Stimulated activated CD4-positive, alpha-beta T cell treated with anti-CD3 and anti-CD28 coated beads, Interleukin-15, amount 100 ng/mL, for 48 hours (primary cell): ENCODE data around the gene HPCAL1.
A peak's percentile ranks its signal among the peaks of the same experiment; 100 is the strongest.

Experiments
- DNase-seq, 2 donors: peaks; one replicate each; pipeline ENCODE4 v3.0.0-alpha.2; 2020; ENCODE audit warnings: low read depth in 2 of 2

Gene HPCAL1

DNA sequence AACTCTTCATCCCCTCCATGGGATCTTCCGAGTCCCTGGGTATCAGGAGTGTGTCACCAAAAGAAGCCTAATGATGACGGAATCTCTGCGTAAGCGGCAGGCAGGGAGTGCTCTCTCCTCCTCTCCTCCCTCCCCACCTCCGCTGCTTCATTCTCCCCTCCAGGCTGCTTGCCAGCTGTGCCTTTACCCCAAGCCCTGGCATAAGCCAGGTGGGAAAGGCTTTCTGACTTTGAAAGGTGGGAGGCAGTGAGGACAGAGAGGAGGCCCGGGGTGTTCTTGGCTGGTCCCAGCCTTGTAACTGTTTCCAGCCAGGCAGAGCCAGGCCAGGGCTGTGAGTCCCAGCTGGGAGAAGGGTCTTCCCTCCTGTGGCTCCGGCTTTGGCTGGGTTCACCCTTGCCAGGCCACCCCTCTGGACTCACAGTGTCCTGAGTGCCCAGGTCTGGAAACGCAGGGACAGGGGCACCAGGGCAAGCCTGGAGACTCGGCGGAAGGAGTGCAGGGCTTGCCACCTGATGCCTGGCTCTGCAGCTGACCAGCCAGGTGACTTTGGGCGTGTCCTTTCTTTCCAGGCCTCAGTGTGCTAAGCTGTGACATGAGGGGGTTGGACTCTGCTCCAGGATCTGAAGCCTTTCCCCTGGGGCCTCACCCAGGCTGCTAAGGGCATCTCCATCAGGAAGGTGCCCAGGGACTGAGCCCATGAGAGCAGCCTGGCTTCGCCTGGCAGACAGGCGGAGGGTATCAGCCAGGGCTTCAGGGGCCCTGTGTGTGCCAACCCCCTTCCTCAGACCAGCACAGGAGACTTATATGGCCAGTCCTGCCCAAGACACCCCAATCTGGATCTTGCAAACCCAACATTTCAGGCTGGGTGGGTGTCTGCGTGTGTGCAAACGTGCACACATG, 32.7 kb upstream of the HPCAL1 start:
- no peak for DNase-seq

DNA sequence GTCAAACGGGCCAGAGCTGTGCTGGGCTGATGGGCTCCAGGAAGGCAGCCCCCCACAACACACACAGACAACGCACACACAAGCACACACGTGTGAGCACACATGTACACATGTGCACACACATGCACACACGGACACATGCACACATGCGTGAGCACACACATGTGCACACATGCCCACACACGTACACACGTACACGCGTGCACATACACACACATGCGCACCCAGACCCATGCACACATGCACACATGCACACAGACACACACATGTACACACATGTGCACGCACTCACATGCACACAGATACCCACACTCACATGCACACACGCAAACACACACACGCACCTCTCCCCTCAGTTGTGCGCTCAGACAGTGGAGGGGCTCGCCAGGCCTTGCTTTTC, 31.2 kb upstream of the HPCAL1 start:
- no peak for DNase-seq

DNA sequence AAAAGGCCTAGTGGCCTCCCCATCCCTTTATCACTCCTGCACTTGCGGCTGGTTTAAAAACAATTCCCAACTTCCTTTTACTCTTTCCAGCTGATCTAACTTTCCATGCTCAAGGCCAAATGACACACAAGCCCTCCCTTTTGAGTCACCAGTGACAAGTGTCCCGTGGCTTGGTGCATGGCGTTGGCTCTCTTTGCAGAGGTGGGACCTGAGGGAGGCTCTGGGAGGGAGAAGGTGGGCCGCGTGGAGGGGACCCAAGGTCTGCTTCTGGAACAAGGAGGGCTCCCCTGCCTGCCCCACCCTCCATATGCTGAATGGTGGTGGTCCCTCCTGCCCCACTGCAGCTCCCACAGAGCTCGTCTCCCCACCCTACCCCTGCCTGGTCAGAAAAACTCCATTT, 30.8 kb upstream of the HPCAL1 start:
- no peak for DNase-seq

DNA sequence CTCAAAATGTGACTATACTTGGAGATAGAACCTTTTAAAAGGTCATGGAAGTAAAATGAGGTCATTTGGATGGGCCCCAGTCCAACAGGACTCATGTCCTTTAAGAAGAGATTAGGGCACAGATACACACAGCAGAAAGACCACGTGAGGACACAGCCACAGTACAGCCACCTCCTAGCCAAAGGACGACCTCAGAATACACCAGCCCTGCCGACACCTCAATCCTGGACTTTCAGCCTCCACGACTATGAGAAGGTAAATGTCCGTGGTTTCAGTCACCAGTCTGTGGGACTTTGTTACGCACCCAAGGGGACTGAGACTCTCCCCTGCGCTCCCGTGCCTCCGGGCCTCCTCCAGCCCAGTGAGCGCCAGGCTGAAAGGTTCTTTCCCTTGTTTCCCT, 30.2 kb upstream of the HPCAL1 start:
- DNase-seq: no peak

DNA sequence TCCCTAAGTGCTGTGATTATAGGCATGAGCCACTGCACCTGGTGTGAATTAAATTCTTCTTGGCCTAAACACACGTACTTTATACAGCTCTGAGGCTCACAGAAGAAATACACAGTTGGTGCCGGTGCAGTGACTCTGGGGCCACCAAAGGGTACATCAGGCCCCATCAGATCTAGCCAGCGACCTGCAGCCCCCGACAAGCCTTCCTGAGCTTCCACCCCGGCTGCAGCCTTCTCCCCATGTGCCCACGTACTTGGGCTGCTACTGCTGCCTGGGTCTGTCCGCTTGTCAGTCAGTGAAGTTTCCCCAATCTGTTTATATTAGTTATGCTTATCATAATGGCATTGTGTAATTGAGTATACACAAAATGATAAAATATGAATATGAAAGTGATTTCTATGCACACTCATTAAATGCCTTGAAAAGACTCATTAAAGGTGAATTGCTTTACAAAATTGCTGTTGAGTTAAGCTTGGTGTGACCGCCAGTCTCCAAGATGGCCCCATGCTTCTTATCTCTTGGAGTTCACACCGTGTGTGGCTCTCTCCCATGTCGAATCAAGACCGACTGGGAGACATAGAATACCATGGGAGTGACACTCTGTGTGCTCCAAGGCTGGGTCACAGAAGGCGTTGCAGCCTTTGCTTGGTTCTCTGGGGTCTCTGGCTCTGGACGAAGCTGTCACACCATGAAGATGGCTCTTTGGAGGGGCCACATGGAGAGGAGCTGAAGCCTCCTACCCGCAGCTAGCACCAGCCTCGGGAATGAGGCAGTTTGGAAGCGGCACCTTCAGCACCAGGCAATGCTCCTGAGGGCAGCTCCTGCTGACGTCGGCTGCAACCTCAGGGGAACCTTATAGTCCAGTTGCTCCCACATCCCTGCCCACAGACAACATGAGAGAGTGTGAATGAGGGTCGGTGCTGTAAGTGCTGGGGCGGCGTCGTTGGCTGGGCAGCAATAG, 29.2 kb upstream of the HPCAL1 start:
- no peak for DNase-seq

DNA sequence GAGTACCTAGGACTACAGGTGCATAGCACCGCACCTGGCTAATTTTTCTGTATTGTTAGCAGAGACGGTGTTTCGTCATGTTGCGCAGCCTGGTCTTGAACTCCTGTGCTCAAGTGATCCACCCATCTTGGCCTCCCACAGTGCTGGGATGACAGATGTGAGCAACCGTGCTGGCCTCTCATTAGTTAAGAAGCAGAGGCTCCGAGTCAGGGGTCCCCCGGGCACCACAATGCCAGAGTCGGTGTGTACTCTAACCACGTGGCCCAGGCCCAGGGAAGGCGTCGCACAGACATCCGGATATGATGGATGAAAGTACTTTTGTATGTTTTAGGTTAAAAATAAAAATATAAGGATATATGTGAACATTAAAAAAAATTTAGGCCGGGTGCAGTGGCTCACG, 28.3 kb upstream of the HPCAL1 start:
- no peak for DNase-seq

DNA sequence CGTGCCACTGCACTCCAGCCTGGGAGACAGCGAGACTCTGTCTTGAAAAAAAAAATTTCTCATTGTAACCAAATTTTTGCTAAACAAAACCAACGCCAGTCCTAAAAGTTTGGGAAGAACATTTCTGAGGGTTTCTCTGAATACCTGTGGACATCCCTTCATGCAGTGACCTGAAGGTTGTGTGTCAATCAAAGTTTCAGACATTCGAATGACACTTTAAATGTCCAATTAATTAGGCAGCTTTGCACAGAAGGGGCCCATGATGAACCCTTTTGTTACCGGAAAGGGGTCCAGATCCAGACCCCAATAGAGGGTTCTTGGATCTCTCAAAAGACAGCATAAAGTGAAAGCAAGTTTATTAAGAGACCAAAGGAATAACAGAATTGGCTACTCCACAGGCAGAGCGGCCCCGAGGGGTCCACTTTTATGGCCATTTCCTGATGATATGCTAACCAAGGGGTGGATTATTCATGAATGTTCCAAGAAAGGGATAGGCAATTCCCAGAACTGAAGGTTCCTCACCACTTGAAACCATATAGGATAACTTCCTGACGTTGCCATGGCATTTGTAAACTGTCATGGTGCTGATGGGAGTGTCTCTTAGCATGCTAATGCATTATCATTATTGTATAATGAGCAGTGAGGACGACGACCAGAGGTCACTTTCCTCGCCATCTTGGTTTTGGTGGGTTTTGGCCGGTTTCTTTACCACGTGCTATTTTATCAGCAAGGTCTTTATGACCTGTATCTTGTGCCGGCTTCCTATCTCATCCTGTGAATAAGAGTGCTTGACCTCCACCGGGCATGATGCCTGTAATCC, 27.5 kb upstream of the HPCAL1 start:
- no peak for DNase-seq

DNA sequence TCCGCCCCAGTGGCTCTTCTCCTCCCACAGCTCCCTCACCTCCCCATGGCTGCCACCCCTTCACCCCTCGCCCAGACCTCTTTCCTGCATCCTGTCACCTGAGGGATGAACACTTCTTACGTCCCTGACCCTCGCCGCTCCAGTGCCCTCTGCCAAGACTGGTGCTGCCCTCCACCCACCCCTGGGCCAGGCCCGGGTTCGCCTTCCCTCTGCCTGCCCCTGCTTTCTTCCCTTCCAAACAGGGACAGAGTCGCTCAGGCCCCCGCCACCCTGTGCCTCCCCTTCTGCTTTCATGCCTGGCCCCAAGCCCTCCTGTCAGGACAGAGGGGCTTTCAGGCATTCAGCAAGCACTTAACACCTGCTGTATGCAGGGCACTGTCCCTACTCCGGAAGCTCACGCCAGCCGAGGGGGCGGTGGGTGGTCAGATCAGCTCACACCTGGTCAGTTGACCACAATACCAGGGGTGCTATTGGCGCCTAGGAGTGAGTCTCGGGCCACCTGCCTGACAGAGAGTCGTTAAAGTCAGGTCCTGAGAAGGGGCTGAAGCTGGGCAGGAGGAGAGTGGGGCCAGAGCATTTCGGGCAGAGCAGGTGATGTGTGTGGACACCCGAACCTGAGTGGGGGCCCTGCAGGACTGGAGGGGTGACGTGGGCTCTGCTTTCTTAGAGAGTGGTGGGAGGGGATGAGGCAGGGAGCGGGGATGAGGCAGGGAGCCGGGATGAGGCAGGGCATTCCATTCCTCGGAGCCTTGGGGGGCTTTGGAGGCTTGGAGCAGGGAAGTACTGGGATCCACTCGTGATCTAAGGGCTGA, 26.0 kb upstream of the HPCAL1 start:
- DNase-seq: no peak

DNA sequence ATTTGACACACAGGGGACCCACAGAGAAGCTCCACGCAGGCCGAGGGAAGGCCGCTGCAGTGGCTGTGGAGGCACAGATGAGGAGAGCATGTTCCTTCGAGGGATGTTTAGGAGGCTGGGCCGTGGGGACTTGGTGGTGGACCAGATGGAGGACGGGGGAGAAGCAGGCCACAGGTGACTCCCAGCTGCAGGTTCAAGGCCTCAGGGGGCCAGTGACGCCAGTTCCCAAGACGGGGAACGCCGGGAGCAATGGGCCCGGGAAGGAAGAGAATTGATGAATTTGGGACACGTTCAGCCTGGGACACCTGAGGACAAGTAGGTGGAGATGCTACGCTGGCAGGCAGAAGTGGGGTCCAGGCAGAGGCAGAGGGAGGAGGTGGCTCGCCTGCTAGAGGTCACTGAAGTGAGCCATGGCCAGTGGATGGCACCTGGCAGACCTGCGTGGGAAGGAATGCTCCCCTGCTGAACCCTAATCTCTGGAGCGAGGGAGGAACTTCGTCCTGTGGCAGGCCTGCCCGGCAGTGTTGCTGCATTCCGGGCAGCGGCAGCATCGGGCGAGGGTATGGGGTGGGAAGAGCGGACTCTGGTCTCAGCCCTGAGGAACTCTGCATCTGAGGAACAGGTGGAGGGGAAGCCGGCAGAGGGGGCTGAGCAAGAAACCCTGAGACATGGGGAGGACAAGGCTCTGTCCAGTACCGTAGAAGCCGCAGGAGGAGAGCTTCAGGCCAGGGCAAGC, 25.2 kb upstream of the HPCAL1 start:
- no peak for DNase-seq

DNA sequence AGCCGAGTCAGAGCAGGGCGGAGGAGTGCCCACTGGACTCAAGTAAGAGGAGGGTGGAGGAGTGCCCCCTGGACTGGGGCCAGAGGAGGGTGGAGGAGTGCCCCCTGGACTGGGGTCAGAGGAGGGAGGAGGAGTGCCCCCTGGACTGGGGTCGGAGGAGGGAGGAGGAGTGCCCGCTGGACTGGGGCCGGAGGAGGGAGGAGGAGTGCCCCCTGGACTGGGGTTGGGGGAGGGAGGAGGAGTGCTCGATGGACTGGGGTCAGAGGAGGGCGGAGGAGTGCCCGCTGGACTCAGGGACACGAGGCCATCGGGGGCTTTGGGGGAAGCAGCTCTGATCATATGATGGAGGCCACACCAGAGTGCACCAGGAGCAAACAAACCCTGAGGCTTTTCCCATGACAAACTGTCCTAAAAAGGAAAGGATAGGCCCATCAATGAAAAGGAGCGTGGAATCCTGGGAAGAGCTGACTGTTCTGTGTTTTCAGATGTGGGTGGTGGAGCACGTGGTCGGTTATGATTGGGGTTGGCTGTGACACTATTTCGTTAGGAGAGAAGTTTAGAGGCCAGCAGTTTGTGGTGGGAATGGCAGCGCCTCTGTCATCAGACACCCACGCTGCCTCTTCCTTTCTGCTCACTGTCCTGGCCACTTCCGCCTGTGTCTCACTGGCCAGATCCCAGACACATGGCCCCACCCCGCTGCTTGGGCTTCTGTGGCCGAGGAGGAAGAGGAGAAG, 24.5 kb upstream of the HPCAL1 start:
- DNase-seq: peak in 1 of 2 donors; percentile 19

DNA sequence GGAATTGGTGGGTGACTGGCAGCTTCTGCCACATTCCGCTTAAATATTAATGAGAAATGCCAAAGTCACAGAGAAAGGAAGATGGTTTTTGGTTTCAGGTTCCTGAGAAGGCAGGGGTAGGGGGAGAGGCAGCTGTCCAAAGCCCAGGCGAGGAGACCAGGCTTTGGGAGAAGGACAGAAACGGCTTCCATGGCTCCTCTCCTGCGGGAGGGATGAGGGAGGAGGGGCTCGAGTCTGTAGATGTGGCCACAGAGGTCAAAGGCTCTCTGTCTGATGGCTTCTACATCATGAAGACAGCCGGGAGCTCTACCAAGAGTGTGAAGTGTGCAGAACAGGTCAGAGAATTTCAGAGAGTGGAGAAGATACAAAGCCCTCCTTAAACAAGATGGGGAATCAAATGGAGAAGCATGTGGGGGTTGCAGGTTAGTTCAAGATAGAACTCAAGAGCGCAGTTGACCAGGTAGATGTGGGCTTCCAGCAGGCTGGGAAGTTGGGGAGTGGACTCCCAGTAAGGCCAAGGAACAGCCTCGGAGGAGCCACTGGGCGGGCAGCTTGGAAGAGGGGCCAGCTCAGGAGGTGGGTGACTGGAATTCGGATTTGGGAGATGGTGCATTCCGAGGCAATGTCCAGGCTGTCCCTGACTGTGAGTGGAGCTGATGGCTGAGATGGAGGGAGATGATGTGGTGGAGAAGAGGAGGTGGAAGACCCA, 23.8 kb upstream of the HPCAL1 start:
- DNase-seq: no peak

DNA sequence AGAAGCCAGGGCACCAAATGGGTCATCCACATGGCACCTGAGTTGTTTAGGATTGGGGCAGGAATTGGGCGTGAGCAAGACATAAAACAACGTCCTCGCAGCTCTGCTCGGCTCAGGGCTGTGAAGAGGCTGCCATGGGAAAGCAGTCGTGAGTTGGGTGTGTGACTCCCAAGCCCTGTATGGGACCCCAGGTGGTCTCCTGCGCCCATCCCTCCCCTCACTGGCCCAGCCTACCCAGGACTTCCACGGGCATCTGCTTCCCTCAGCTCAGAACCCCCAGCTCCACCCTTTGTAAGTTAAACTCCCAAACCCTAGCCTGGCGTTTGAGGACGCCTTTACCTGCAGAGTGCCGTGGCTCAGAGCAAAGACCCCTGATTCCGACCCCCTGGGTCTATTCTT, 23.2 kb upstream of the HPCAL1 start:
- no peak for DNase-seq

DNA sequence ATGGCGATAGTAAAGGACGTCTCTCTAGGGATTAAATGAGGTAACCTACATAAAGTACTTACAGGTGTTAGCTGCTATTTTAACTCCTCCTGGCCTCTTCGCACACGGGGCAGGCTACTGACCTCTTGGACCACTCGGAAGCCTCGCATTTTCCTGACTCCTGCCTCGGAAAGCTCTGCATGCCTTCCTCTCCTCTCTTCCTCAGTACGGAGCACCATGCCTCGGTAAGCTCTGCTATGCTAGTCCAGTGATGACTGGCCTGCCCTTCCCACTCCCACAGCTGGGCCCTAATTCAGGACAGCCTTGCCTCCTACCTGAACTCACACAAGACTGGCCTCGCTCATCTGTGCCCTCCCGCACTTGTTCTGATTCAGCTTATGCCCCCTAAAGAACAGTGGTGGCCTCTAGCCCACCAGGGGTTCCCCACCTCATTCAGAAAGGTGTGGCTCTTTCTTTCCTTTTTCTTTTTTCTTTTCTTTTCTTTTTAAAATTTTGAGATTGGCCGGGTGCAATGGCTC, 22.7 kb upstream of the HPCAL1 start:
- DNase-seq: no peak

DNA sequence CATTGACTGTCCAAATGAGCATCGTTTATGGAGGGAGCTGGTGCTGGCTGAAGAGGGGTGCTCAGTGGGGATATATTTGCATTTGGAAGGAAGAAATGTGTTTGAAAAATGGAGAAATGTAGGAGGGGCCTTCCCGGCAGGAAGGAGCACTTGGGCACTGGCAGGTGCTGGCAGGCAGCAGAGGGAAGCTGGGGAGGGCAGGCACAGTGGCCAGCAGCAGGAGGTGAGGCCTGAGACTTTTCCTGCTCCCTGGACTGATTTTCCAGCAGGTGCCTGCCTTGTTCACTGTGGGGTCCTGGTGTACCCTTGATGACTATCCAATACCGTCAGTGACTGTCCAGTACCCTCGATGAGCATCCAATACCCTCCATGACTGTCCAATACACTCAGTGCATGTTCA, 20.8 kb upstream of the HPCAL1 start:
- DNase-seq: no peak

DNA sequence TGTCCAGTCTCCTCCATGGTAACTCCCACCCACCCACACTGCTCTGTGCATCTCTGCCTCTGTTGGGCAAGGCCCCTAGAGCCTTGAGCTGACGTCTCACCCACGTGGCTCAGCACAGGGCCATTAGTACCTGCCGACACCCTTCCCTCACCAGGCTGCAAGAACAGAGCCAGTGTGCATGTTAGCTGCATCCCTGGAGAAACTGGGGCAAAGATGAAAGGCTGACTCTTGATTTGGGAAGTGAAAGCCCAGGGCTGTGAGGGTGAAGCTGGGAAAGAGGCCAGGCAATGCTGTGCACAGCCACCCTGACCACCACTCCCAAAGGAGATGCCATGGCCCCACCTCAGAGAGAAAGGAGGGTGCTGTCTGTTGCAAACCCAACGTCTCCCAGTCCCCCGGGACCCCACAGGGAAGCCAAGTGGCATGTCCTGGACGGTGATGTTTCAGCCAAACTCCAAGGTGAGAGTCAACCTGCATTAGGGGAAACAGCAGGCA, 20.0 kb upstream of the HPCAL1 start:
- DNase-seq: no peak

DNA sequence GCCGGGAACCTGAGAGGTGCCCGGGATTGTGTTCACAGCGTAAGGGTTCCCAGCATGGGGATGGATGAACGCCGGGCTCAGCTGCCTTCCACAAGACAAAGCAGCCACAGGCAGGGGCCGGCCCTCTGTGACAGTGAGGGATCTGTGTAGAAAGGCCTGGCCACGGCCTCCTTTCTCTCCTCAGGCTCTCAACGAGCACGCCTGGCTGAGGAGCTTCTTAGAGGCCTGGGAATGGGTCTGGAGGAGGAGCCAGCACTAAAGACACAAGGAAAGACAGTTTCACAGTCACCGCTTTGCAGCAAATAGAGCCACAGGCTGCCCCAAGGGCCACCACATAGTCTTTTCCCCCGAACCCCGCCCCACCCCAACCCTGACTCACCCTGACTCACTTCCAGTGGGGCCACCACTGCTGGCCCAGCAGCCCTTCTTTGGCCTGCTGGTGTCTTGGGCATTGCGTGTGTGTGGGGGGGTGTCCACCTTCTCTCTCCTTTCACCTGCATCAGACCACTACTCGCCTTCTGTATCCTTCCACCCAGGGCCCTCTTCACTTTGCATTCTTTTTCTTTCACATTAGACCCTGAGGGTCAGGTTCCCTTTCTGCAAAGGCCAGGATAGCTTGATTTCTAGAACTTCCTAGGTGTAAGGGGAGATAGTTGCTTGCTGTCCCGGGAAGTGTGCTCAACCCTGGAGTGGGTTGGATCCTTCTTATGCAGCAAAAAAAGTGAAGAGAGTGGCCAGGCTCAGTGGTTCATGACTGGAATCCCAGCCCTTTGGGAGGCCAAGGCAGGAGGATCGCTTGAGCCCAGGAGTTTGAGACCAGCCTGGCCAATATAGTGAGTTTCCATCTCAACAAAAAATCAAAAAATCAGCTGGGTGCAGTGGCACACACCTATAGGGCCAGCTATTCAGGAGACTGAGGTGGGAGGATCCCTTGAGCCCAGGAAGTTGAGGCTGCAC, 19.3 kb upstream of the HPCAL1 start:
- DNase-seq: no peak

DNA sequence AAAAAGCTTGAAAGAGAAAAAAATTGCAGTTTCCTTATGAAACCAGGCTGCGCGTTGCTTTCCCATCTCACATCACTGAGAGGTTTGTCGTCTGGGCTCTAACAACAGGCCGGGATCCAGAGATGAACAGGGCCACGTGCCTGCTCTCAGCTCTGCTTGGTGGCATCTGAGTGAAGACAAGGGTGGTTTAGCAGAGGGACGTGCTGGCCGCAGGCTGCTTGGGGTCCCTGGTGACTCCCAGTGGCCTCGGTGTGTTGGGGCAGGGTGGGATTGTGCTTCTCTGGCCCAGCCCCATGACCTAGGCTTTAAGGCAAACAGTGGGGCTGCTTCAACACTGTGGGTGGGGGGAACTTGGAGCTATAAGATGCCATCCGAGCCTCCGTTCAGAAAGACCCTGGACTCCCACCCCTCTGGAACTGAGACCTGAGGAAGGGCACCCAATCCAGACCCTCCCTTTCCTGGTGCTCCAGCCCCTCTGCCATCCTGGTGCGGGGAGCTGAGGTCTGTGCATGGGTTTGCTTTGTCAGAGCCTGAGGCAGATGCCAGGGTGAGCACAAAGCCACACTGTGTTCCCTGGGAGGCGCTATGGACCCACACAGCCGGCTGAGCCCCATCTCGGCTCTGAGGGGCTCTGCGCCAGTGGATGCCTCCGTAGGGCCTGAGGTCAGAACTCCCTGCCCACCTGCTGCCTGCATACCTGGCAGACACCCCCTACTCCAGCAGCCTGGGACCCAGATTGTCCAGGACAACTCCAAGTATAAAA, 18.4 kb upstream of the HPCAL1 start:
- no peak for DNase-seq
